GM12878 (cell line): ENCODE data around the gene SOX5. TPM values are rescaled to one million over a fixed set of nuclear protein-coding genes. Genes with fewer than 3 reads are reported as not detected.
A peak's percentile ranks its signal among the peaks of the same experiment; 100 is the strongest.

ENCODE experiments used
- ATAC-seq: fragments of 200-7000 bp; cut with Tn5 transposase; 3 replicates; pipeline ENCODE4 v1.9.1; 2020; ENCODE audit warnings: mild to moderate bottlenecking, moderate library complexity
- BruUV-seq: library from RNA; stranded (reverse); fragments of 400-500 nt; replicated peaks from 2 replicates; lab custom pipeline; 2021; lab: Mats Ljungman, UMichigan
- CTCF ChIA-PET: fragments of 300-600 bp; sonication (Branson Sonifier 250); formaldehyde crosslinking; extraction: SDS; loops from one replicate; lab custom pipeline; 2021; ENCODE audit warnings: inconsistent platforms; lab: Yijun Ruan, JAX
- POLR2A ChIA-PET: fragments of 350-600 bp; formaldehyde crosslinking; extraction: SDS; loops from one replicate; lab custom pipeline; 2021; ENCODE audit warnings: inconsistent platforms; lab: Charles Lee
- RAD21 ChIA-PET: fragments of 300-600 bp; sonication (Branson Sonifier 250); formaldehyde crosslinking; loops from one replicate; lab custom pipeline; 2023; ENCODE audit warnings: antibody characterized with exemption; ENCODE audit not compliant: unreplicated experiment; lab: Charles Lee
- SMC1A ChIA-PET: fragments of 300-600 bp; sonication (Branson Sonifier 250); formaldehyde crosslinking; loops from one replicate; lab custom pipeline; 2023; ENCODE audit not compliant: unreplicated experiment, uncharacterized antibody; lab: Charles Lee
- DNase-seq: peaks from one replicate; pipeline ENCODE4 v3.0.0-alpha.2; 2011; ENCODE audit warnings: low read depth, low spot score
- FAIRE-seq: peaks from 3 replicates; lab custom pipeline; 2011; peaks lifted over from hg19 to GRCh38; lab: Jason Lieb, UNC
- H2AFZ ChIP-seq: 2 replicates; pipeline ENCODE4 v1.6.0; 2011; ENCODE audit warnings: low read depth, low read length, control low read depth; ENCODE audit not compliant: control insufficient read depth
- H3K27ac ChIP-seq: 2 replicates; pipeline ENCODE4 v1.5.1; 2011; ENCODE audit warnings: control low read depth; ENCODE audit not compliant: control insufficient read depth, insufficient read depth
- H3K27me3 ChIP-seq, 2 experiments: replicated peaks in 1 of 2; 2 replicates each; pipeline versions ENCODE4 v1.6.0 to v1.6.1; 2011; ENCODE audit warnings: low read length in 1 of 2; ENCODE audit not compliant: control insufficient read depth in 2 of 2, insufficient read depth in 2 of 2
- H3K36me3 ChIP-seq, 2 experiments: 2 replicates each; pipeline ENCODE4 v1.5.1; 2011; ENCODE audit warnings: low read length in 1 of 2; ENCODE audit not compliant: control insufficient read depth in 2 of 2, insufficient read depth in 2 of 2
- H3K4me1 ChIP-seq: 2 replicates; pipeline ENCODE4 v1.6.1; 2011; ENCODE audit warnings: mild to moderate bottlenecking, low read length, moderate library complexity, mixed read lengths; ENCODE audit not compliant: control insufficient read depth, insufficient read depth
- H3K4me2 ChIP-seq: 2 replicates; pipeline ENCODE4 v1.6.0; 2011; ENCODE audit warnings: control low read depth; ENCODE audit not compliant: control insufficient read depth, insufficient read depth
- H3K4me3 ChIP-seq: fragments of 200-600 bp; sonication (generic); 2 replicates; pipeline ENCODE4 v1.5.1; 2016
- H3K79me2 ChIP-seq: 2 replicates; pipeline ENCODE4 v1.6.0; 2011; ENCODE audit warnings: low read length; ENCODE audit not compliant: control insufficient read depth, insufficient read depth
- H3K9ac ChIP-seq: 2 replicates; pipeline ENCODE4 v1.8.0; 2011; ENCODE audit warnings: low read length, control low read depth, mixed read lengths; ENCODE audit not compliant: control insufficient read depth, insufficient read depth
- H3K9me3 ChIP-seq: replicated peaks from 3 replicates; pipeline ENCODE4 v1.5.1; 2011; ENCODE audit warnings: mild to moderate bottlenecking, low read length; ENCODE audit not compliant: control insufficient read depth, insufficient read depth
- H4K20me1 ChIP-seq: 2 replicates; pipeline ENCODE4 v1.6.0; 2011; ENCODE audit not compliant: control insufficient read depth, insufficient read depth
- ASH2L ChIP-seq: fragments of 300-600, 200-600 bp; sonication (generic); IDR thresholded peaks from 2 replicates; pipeline ENCODE4 v1.6.1; 2017; ENCODE audit warnings: low read depth, mild to moderate bottlenecking, borderline replicate concordance
- ATF7 ChIP-seq: fragments of 450-650 bp; IDR thresholded peaks from 2 replicates; pipeline ENCODE4 v1.6.1; 2016; ENCODE audit warnings: low read depth, mild to moderate bottlenecking
- BCL11A ChIP-seq: IDR thresholded peaks from 2 replicates; pipeline ENCODE4 v1.6.1; 2011; ENCODE audit warnings: low read depth, low read length
- BHLHE40 ChIP-seq, 2 experiments: fragments of 450-650 bp in 1 of 2; IDR thresholded peaks; 2 replicates each; pipeline ENCODE4 v1.6.1; 2011 to 2017; ENCODE audit warnings: low read depth in 2 of 2, borderline replicate concordance in 1 of 2, improper control_type of control experiment in 1 of 2, low read length in 1 of 2, mild to moderate bottlenecking in 1 of 2
- BMI1 ChIP-seq: fragments of 450-650 bp; IDR thresholded peaks from 2 replicates; pipeline ENCODE4 v1.6.1; 2016; ENCODE audit warnings: mild to moderate bottlenecking, moderate library complexity, borderline replicate concordance
- CREM ChIP-seq: IDR thresholded peaks from 2 replicates; pipeline ENCODE4 v1.6.1; 2014; ENCODE audit warnings: antibody characterized with exemption, low read depth
- DPF2 ChIP-seq: fragments of 450-650 bp; IDR thresholded peaks from 2 replicates; pipeline ENCODE4 v1.6.1; 2017; ENCODE audit warnings: mild to moderate bottlenecking
- EP300 ChIP-seq, 2 experiments: fragments of 150-350 bp in 1 of 2; IDR thresholded peaks; 2 replicates each; pipeline ENCODE4 v1.6.1; 2011 to 2012; ENCODE audit warnings: low read depth in 2 of 2, low read length in 2 of 2, borderline replicate concordance in 1 of 2, improper control_type of control experiment in 1 of 2, inconsistent platforms in 1 of 2; ENCODE audit not compliant: control insufficient read depth in 1 of 2
- FOS ChIP-seq: IDR thresholded peaks from 3 replicates; pipeline ENCODE4 v1.6.1; 2011; ENCODE audit warnings: borderline replicate concordance; ENCODE audit not compliant: insufficient read length; ENCODE audit errors: extremely low read depth
- FOXM1 ChIP-seq: IDR thresholded peaks from 2 replicates; pipeline ENCODE4 v1.6.1; 2012; ENCODE audit warnings: low read depth, mild to moderate bottlenecking, inconsistent platforms, low read length, moderate library complexity
- GABPA ChIP-seq: IDR thresholded peaks from 2 replicates; pipeline ENCODE4 v1.6.1; 2014; ENCODE audit warnings: antibody characterized with exemption, low read depth, mild to moderate bottlenecking, inconsistent platforms
- HDAC6 ChIP-seq: fragments of 200-600 bp; sonication (generic); IDR thresholded peaks from one replicate; pipeline ENCODE4 v1.8.0; 2017; ENCODE audit warnings: antibody characterized with exemption; ENCODE audit not compliant: unreplicated experiment
- IKZF1 ChIP-seq: fragments of 450-650 bp; conservative IDR thresholded peaks from 2 replicates; pipeline ENCODE4 v1.6.1; 2017; ENCODE audit warnings: antibody characterized with exemption, mild to moderate bottlenecking
- IKZF2 ChIP-seq, 2 experiments: fragments of 450-650 bp; IDR thresholded peaks; 2 replicates each; pipeline ENCODE4 v1.6.1; 2017; ENCODE audit warnings: mild to moderate bottlenecking in 2 of 2, moderate library complexity in 2 of 2
- JUNB ChIP-seq: IDR thresholded peaks from 2 replicates; pipeline ENCODE4 v1.6.1; 2016; ENCODE audit warnings: antibody characterized with exemption, mild to moderate bottlenecking
- JUND ChIP-seq: IDR thresholded peaks from 2 replicates; pipeline ENCODE4 v1.6.1; 2012; ENCODE audit warnings: low read depth, mild to moderate bottlenecking, low read length, improper control_type of control experiment, moderate library complexity
- MTA2 ChIP-seq: fragments of 450-650 bp; IDR thresholded peaks from 2 replicates; pipeline ENCODE4 v1.6.1; 2016; ENCODE audit warnings: low read depth, mild to moderate bottlenecking, moderate library complexity
- NBN ChIP-seq: fragments of 450-650 bp; IDR thresholded peaks from 2 replicates; pipeline ENCODE4 v1.6.1; 2016
- NFIC ChIP-seq: IDR thresholded peaks from 2 replicates; pipeline ENCODE4 v1.6.1; 2012; ENCODE audit warnings: low read depth, mild to moderate bottlenecking, inconsistent platforms, low read length, moderate library complexity
- PAX5 ChIP-seq: IDR thresholded peaks from 2 replicates; pipeline ENCODE4 v1.6.1; 2011; ENCODE audit warnings: low read depth, low read length, borderline replicate concordance
- PKNOX1 ChIP-seq: fragments of 450-650 bp; IDR thresholded peaks from 2 replicates; pipeline ENCODE4 v1.6.1; 2016; ENCODE audit warnings: mild to moderate bottlenecking
- RUNX3 ChIP-seq: IDR thresholded peaks from 2 replicates; pipeline ENCODE4 v1.6.1; 2012; ENCODE audit warnings: low read length, inconsistent platforms
- TAF1 ChIP-seq: IDR thresholded peaks from 2 replicates; pipeline ENCODE4 v1.6.1; 2011; ENCODE audit warnings: mild to moderate bottlenecking, low read depth, low read length, borderline replicate concordance
- YBX1 ChIP-seq: fragments of 450-650 bp; IDR thresholded peaks from 2 replicates; pipeline ENCODE4 v1.6.1; 2016; ENCODE audit warnings: antibody characterized with exemption
- ZNF217 ChIP-seq: fragments of 450-650 bp; IDR thresholded peaks from 2 replicates; pipeline ENCODE4 v1.6.1; 2017; ENCODE audit warnings: antibody characterized with exemption, mild to moderate bottlenecking
- ZNF384 ChIP-seq: IDR thresholded peaks from 2 replicates; pipeline ENCODE4 v1.6.1; 2012; ENCODE audit warnings: low read depth, mild to moderate bottlenecking, low read length, improper control_type of control experiment, borderline replicate concordance
- WGBS: methylation state at CpG from one replicate; pipeline ENCODE4 v1.1.6; 2016; ENCODE audit warnings: low lambda C conversion rate; ENCODE audit not compliant: insufficient replicate concordance, insufficient coverage; ENCODE audit errors: missing lambda C conversion rate; 5-methylcytosine and 5-hydroxymethylcytosine counted together
- in situ Hi-C: fragments of 300-500 bp; cut with MboI; formaldehyde crosslinking; loops from 9 replicates; pipeline ENCODE4 v1.14.3; 2018; ENCODE audit warnings: mixed read lengths
- intact Hi-C: fragments of 100-400 bp; cut with micrococcal nuclease; formaldehyde crosslinking; loops from one replicate; pipeline ENCODE4 v1.14.2; 2022; ENCODE audit not compliant: unreplicated experiment
- polyA plus RNA-seq, 11 experiments: library from polyadenylated mRNA; depleted of rRNA in 4 of 11; unstranded in 6 of 11; stranded (reverse) in 5 of 11; fragments of >200 nt; fragmentation: Nextera tagmentation in 4 of 11; fragmentation: Illumina TruSeq in 1 of 11; extraction: Ambion mirVana in 4 of 11; extraction: Trizol in 1 of 11; gene quantifications; 1 replicate in 1 of 11; 2 replicates in 10 of 11; pipeline versions ENCODE4 v1.2.1 to v1.2.3, GENCODE V29; 2011 to 2016; ENCODE audit warnings: inconsistent platforms in 2 of 11, missing spikeins in 2 of 11, low read depth in 1 of 11
- total RNA-seq, 4 experiments: library from RNA; depleted of rRNA in 3 of 4; stranded (reverse); fragments of >200 nt in 3 of 4; fragmentation: Illumina TruSeq in 1 of 4; extraction: Trizol in 1 of 4; gene quantifications; 2 replicates each; pipeline versions ENCODE4 v1.2.1 to v1.2.3, GENCODE V29; 2013 to 2021

The SOX5 gene
- total and polyA plus RNA-seq, 10 of the 15 experiments (the other 5 are each of a cell fraction or from before 2014, with no cell fraction given) = 0.08 to 1.0 (median 0.24) TPM

GRCh38 chr12:23560611-23561010, 388.9 kb downstream of the SOX5 start:
- TF ChIP-seq RUNX3 (peak; percentile 84), ZNF217 (peak; percentile 56; the same call in 1 of the 2 replicates), EP300 (IDR thresholded peaks at IDR 0.05; ENCODE audit: borderline replicate concordance in 1 of 2, control insufficient read depth in 1 of 2, low read depth in 2 of 2, low read length in 2 of 2) (peak in 1 of 2 experiments; percentile 60; a peak in 2 of 4 replicates), JUNB (peak; percentile 85), BMI1 (0 out of 2 replicates have a peak, but pooled peaks have one; percentile 23), BCL11A (0 out of 2 replicates have a peak, but pooled peaks have one; percentile 26), HDAC6 (no peak), BHLHE40 (IDR thresholded peaks at IDR 0.05; ENCODE audit: borderline replicate concordance in 1 of 2, low read depth in 2 of 2, low read length in 1 of 2) (peak in 1 of 2 experiments; percentile 38; a peak in 1 of 4 replicates), MTA2 (peak; percentile 98), FOS (no peak), ZNF384 (no peak), TAF1 (no peak), PAX5 (no peak), DPF2 (peak; percentile 61; the same call in 1 of the 2 replicates), PKNOX1 (peak; percentile 78), ATF7 (peak; percentile 90), FOXM1 (0 out of 2 replicates have a peak, but pooled peaks have one; percentile 22), IKZF1 (0 out of 2 replicates have a peak, but pooled peaks have one; percentile 21), IKZF2 (IDR thresholded peaks at IDR 0.05) (peak; percentile 72 to 77), YBX1 (no peak), NFIC (peak; percentile 61; the same call in 1 of the 2 replicates), CREM (0 out of 2 replicates have a peak, but pooled peaks have one; percentile 14), NBN (no peak), ASH2L (no peak), JUND (no peak), GABPA (peak; percentile 16; the same call in 1 of the 2 replicates)
- H3K36me3 ChIP-seq = no peaks in the 10 kb centered on the region
- peak; percentile 71 for FAIRE-seq

More at GRCh38 chr12:23560611-23561010, 388.9 kb downstream of the SOX5 start:
- no peak overlapping the region for H3K4me3 ChIP-seq
- H3K9me3 ChIP-seq = no peaks in the 10 kb centered on the region
- ChIA-PET POLR2A (no interaction called here), SMC1A (no interaction called here), CTCF (no interaction called here), RAD21 (no interaction called here)
- no peak overlapping the region for H3K4me2 ChIP-seq
- no peaks in the 10 kb centered on the region for H3K79me2 ChIP-seq
- H2AFZ ChIP-seq = no peak overlapping the region
- intact Hi-C loops = no loop called here
- ATAC-seq = peak; percentile 82
- H3K9ac ChIP-seq = no peak overlapping the region
- WGBS = 3% methylated on average over 2 of the region's 2 CpGs
- no peaks in the 10 kb centered on the region for H3K27me3 ChIP-seq
- no peak overlapping the region for H3K27ac ChIP-seq
- no peaks in the 10 kb centered on the region for H3K4me1 ChIP-seq
- BruUV-seq = no TSS peak
- H4K20me1 ChIP-seq = no peaks in the 10 kb centered on the region
- DNase-seq = peak; percentile 5
- in situ Hi-C loops = no loop called here
